SKM-1 (cell line): ENCODE data around the gene BDH1.

Experiments
- DNase-seq: peaks from one replicate; lab custom pipeline; 2025; ENCODE audit not compliant: unreplicated experiment; lab: John Stamatoyannopoulos, UW

BDH1 gene

DNA sequence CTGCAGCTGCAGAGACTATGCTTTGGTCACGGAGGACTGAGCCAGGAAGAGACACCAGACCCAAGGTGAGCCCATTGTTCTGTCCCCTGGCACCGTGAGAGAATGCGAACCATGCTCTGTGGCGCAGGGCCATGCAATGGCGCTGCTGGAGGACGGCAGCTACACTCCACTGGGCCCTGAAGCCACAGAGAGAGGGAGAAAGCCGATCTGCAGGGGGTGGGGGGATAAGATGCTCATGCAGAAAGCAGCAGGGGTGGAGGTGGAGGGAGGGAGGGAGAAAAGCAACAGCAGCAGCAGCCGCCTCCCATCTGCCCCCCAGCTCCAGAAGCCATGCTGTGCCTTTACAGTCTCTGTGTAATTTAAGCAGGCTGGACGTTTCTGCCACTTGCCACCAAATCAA is 5.3 kb downstream of the BDH1 start:
- DNase-seq = no peak

DNA sequence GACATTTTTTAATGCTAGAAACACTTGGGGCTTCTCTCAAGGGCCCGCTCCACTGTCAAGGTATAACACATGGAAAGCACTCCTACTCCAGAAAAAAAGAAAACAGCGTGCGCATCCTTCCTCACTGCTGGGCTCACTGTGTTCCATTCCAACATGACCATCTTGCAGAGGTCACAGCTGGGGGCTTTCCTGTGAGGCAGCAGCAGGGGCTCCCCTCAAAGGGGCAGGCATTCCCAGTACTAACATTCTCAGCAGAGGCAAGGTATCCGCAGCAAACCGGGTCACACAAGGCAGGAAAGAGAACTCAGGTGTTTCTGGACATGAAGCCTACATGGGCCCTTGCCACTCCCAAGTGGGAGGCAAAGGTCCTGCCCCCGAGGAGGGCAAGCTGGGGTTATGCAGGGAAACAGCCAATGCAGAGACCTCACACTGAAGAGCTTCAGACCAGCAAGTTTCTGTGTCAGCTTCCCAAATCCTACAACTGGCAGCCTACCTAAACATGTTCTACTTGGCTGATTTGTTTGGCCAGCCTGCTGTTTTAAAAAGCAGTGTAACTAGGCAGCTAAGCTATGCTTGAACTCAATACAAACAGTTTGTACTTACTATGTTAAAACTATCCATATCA is 6.4 kb downstream of the BDH1 start:
- DNase-seq = no peak

DNA sequence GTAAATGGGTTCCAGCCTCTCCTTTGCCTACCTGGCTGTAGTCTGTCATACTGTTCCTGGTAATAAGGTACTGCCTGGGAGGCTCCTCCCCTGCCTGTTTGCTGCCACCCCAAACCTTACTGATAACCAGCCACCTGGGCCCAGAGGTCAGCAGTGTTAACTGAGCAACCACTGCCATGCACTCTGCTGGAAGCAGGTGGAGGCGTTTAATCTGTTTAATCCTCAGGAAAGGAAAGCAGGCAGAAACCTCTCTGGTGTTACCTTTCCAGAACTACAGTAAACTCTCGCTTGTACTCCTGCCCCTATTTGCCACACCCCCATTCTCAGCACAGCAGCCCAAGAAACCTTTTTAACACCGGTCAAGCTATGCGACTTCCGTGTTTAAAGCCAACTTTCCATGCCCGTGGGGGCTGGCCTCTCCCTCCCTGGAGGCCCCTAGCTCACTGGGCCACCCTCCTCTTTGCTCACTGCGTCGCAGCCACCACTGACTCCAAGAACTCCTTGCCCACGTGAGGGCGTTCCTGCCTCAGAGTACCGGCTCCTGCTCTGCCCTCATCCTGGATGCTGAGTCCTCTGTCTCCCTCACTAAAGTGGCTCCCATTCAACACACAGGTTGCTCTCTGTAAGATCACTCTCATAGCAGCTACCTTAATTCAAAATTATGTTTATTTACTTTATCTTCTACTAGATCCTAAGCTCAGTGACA is 8.3 kb downstream of the BDH1 start:
- no peak for DNase-seq

DNA sequence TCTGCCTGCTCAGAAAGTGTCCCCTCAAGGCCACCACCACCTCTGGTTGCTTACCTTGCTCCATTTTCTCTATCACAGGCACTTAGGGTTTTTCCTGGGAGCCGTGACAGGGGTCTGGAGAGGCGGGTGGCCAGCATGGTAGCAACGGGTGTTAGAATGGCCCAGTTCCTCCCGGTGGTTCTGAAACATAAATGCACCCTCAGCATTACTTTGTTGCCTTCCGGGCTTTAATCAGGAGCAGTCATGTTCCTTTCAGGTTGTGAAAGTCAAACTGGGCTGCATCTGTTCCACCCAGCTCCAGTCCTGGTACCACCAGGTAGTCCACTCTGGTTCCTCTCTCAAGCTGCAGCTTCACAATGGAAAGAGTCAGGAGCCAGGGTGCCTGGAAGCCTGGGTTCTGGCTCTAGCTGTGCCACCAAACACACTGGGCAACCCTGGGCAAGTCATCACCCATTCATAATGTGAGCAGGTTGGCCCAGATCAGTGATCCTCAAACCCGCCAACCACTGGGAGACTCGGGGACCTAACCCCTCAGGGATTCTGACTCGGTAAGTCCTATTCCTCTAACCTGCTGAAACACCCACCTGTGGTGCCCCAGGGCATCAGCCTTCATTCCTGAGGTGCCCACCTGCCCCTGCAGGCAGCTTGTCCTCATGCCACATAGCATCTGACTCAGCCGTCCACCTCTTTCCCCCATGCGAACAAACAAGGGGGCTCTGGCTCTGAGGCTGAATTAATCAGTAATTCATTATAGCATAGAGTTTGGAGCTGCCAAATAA is 9.3 kb downstream of the BDH1 start:
- DNase-seq = no peak

DNA sequence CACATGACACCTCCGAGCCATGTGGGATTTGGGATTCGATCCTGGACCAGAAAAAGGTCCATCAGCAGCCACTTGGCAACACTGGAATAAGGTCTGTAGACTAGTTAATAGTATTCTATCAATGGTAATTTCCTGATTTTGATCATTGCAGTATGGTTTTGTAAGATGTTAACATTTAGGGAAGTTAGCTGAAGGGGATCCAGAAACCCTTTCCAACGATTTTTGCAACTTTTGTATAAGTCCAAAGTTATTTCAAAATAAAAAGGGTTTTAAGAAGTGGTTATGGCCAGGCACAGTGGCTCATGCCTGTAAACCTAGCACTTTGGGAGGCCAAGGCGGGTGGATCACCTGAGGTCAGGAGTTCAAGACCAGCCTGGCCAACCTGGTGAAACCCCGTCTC is 10.2 kb downstream of the BDH1 start:
- no peak for DNase-seq

DNA sequence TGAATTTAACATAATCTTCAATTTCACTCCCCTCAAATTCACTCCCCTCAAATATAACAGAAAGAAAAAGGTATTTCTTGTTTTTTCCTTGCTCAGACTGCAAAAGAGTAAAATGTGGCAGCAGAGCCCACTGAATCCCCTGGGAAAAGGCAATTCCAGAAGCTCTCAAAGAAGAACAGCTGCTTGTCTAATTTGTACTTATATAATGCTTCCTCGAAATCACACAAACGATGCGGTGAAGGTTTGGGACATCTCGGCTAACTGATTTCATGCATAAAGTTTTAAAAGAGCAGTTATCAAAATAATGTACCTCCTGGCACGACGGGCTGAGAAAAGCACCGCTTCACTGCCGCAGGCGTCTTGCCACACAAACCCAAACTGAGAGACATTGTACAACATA is 10.7 kb downstream of the BDH1 start:
- DNase-seq = no peak

DNA sequence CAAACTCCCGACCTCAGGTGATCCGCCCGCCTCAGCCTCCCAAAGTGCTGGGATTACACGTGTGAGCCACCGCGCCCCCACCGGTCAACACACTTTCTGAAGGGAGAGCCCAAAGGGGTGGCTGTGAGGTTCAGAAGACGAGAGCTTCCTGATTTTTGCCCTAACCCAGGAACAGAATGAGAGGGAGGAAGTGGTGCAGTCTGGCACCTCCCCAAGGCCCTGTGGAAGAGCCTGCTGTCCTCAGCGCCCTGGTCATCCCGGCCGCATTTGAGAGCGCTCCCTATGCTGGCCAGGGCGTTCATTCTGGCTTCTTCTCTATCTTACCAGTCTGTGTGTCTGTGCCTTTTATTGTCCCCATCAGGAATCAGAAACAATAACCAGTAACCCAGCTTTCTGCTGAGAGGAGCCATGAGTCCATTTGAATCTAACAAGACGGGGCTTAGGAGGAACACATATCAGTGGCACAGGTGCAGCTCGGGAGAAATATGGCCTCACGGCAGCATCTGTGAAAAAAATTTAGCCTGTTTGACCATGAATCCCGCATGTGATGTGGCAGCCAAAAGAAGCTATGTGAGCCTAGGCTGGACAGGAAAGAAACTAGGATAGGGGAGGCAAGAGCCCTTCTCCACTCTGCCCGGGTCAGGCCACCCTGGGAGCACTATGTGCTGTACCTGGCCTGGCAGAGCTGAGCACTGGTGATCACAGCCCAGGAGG is 12.9 kb downstream of the BDH1 start:
- DNase-seq = no peak

DNA sequence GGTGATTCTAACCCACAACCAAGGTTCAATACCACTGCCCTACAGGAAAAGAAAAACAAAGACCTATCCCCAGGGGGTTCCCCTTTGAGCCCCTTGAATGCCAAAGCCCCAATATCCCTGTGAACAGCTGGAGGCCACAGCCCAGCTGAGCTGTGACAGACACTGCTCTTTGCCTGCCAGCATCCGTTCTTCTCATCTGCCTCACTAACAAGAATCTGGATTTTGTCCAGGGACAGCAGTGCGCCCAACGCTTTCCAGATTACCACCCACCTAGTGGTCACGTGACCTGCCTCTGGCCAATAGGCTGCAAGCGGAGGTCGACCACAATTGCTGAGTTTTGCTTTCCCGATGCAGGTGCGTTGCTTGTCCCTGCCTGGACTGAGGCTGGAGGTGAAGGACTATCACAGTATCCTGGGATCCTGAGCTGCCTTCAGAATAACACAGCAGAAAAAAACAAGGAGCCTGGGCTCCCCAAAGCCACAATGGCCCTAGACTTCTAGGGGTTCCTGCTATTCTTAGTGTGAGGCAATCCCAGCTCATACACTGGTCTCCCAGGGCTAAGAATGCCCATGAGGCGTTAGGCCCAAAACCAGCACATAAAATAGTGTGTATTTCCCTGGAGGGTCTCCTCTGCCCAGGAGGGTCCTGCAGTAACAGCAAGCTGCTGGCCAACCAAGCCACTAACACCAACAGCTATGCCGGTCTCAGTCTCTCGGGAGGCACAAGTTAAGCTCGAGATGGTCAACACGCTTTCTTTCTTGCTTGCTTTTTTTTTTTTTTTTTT is 13.8 kb downstream of the BDH1 start:
- no peak for DNase-seq

DNA sequence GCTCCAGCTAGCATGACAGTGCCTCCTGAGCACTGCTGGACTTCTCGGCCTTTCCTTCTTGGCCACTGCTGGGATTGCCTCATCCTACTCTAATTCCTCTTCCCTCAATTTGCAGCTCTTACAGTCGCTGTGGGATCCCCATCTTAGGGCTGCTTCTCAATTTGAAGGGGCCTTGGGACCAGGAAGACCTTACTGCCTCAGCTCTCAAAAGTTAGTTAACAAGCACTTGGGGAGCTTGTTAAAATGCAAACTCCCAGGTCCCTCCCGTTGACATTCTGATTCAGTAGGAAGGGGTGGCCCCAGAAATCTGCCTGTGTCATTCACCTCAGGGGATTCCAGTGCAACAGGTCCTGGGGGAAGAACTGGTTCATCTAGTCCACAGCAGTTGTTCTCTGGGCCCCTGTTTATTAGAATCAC is 14.8 kb downstream of the BDH1 start:
- no peak for DNase-seq

DNA sequence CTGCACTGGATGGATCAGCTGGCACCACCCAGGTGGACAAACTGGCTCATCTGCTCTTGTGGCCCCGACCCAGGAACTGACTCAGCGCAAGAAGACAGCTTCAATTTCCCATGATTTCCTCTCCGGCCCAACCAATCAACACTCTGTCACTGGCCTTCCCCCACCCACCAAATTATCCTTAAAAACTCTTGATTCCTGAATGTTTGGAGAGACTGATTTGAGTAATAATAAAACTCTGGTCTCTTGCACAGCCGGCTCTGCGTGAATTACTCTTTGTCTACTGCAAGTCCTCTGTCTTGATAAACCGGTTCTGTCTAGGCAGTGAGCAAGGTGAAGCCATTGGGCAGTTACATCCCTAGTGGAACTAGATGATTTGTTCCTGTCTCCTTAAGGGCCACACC is 16.1 kb downstream of the BDH1 start:
- no peak for DNase-seq

DNA sequence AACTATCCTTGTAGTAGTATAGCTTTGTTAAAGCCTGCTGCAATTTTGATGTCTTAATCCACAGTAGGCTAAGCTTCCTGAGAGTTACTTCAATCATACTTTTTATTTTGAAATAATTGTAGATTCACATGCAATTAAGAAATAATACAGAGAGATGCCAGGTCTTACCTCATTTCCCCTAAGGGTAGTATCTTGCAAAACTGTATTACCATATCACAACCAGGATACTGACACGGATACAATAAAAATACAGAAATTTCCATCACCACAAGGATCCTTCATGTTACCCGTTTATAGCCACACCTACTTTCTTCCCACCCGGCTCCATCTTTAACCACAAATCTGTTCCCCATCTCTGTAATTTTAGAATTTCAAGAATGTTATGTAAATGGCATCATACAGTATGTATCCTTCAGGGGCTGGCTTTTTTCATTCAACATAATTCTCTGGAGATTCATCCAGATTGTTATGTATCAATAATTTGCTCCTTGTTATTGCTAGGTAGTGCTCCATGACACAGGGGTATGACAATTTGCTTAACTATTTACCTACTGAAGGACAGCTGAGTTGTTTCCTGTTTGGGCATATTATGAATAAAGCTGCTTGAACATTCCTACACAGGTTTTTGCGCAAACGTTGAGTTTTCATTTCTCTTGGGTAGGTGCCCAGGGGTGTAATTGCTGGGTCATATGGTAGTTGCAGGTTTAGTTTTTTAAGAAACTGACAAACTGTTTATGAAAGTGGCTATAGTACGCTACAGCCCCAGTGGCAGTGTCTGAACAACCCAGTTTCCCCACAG is 21.6 kb downstream of the BDH1 start:
- DNase-seq = no peak

DNA sequence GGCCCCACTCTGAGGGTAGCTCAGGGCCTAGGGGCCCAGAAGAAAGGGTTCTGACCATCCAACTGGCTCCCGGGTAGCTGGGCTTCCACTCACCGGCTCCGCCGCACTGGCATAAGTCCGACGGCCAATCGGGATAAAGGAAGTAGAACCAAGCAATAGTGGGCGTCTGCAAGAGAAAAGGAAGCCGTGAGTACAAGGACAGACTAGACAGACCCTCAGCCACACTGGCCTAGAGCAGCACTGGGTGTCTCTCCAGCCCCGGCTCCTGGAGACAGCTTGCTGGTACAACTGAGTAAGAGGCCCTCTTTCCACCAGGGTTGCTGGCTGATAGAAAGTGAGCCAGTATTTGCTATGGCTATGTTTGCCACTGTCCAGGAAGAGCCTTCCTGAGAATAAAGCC is 22.4 kb downstream of the BDH1 start:
- no peak for DNase-seq

DNA sequence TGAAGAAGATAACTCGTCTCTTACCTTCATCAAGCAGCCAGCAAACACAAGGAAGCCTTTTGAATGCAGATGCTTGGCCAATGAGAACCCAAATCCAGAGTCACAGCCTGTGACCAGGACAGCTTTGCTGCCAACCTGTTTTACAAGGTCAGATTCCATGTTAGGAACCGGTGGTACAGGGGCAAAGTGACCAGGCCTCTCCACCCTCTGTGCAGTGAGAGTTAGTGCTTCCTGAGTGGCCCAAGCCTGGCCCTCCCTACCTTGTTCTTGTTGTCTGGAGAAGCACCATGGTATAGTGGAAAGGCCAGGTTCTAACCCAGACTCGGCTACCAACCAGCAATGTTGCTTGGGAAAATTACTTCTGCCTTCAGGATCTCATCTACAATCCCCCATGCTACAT is 23.4 kb downstream of the BDH1 start:
- DNase-seq = no peak

DNA sequence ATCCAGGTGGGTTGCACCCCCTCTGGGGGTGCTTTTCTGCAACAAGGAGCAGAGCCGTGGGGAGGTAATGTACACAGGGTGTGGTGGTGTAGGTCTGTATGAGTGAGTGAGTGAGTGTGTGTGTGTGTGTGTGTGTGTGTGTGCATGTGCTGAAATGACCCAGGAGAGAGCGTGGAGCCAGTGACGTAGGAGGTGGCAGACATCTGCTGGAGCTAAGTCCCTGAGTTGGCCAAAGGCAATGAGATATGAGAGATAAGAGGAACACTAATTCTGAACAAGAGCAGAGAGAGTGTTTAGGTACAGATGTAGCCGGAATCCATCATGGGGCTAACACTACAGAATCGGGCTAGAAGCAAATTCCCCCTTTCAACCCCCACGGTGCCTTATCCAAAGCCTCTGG is 27.6 kb downstream of the BDH1 start:
- no peak for DNase-seq

DNA sequence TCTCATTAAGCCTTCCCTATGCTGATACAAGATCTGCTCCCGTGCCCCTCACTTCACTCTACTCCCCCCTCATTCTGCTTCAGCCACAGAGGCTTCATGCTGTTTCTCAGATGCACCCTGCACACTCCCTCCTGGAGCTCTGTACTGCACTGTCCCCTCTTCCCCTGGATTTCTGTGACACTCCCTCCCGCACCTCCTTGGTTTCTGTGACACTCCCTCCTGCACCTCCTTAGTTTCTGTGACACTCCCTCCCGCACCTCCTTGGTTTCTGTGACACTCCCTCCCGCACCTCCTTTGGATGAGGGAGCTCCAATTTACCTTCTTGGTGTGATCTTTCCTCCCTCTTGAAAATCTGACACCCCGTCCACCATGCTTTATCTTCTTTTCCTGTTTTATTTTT is 28.2 kb downstream of the BDH1 start:
- no peak for DNase-seq

DNA sequence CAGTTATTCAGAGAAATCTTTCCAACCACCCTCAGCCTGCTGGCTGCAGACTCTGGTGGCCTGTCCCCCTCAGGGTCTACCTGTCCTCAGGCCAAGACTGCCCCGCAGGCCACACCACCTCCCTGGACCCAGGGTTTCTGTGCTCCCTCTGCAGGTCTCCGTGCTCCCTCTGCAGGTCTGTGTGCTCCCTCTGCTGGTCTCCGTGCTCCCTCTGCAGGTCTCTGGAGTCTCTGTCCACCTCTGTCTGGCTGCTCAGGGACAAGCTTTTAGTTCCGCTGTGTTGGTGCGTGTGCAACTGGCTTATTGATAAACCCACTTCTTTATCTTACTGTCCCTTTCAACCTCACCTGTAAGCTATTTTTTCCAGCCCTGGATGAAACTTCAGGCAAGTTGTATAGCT is 30.1 kb downstream of the BDH1 start:
- DNase-seq = no peak

DNA sequence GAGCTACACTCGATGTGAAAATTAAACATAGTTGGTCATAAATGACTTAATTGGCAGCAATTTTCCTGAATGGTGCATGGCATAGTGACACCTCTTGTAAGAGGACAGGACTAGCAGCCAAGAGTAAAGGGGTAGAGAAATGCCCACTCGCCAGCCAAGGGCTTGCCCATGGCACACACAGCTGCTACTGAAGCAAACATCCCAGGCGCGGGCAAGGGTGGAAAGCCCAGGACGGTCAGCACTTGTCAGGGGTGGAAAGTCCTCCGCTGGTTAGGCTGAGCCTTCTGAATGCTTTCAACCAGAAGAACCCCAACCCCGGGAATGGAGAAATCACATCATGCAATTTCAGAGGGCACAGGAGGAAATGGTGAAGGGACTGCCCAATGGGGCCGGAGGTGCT is 31.6 kb downstream of the BDH1 start:
- DNase-seq = no peak

DNA sequence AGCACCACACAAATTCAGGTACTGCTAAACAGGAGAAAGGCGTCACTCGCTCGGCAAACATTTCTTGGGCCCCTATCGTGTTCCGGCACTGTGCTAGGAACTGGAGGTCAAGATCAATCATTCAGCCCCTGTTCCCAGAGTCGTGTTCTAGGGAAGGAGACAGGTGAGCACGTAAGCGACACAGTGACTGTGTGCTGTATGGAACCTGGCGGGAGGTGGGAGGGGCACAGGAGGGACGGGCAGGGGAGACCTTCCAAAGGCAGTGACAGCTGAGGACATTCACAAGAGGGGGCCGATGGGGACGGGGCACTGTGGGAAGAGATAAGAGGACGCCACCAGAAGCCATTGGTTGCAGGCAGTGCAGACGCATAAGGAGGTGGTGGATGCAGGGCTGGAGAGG is 32.2 kb downstream of the BDH1 start:
- no peak for DNase-seq

DNA sequence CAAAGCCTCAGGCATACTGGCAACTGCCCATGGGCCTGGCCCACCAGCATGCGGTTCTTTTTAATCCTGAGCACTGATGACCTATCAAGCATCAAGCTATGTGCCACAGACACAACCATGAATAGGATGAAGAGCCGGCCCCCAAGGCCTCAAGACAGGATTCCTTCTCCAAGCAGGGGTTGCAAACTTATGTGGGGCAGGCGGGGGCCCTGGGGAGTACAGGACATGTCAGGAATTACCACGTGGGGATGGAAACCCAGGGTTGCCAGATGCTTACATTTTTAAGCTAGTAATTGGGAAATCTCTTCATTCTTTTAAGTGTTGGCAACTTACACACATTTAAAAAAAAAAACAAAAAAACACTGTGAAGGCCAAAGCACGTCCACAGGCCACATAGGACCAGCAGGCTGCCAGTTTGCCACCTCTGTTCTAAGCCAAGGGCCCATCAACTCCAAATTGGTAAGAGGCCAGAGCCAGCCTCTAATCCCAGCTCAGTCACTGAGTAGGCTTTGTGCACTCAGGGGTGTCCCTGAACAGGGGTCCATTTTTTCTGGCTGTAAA is 32.8 kb downstream of the BDH1 start:
- no peak for DNase-seq

DNA sequence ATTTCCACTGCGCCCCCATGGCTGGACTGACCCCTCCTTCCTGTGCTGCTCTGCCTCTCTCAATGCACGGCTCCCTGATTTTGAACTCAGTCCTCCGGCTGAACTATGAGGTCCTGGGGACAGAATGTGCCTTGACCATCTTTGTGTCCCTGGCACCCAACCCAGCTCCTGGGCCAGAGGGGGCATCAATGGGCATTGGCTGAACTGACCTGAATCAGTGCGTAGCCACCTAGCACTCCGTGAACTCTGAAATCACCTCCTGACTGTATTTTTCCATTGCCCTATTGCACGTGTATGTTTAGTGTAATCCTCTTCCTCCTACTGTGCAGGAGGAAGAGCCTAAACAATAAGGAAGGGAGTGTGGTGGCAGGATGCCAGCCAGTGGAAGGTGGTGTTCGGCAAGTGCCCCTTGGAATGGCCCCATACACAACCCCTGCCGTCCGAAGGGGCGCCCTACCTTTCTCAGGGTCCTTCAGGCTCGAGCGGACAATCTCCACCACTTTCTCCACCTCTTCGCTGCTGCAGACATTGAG is 33.5 kb downstream of the BDH1 start:
- no peak for DNase-seq
